Measurements from ENCODE around the gene RAD51AP2. TPM values are rescaled to one million over a fixed set of nuclear protein-coding genes. Genes with fewer than 3 reads are reported as not detected.
"Not testable (repeated sequence)": the region's sequence is repeated elsewhere in the genome, so short reads cannot be mapped to it uniquely, and the experiment has no call there.

Gene RAD51AP2
- not detected in 2 replicates for total RNA-seq

DNA sequence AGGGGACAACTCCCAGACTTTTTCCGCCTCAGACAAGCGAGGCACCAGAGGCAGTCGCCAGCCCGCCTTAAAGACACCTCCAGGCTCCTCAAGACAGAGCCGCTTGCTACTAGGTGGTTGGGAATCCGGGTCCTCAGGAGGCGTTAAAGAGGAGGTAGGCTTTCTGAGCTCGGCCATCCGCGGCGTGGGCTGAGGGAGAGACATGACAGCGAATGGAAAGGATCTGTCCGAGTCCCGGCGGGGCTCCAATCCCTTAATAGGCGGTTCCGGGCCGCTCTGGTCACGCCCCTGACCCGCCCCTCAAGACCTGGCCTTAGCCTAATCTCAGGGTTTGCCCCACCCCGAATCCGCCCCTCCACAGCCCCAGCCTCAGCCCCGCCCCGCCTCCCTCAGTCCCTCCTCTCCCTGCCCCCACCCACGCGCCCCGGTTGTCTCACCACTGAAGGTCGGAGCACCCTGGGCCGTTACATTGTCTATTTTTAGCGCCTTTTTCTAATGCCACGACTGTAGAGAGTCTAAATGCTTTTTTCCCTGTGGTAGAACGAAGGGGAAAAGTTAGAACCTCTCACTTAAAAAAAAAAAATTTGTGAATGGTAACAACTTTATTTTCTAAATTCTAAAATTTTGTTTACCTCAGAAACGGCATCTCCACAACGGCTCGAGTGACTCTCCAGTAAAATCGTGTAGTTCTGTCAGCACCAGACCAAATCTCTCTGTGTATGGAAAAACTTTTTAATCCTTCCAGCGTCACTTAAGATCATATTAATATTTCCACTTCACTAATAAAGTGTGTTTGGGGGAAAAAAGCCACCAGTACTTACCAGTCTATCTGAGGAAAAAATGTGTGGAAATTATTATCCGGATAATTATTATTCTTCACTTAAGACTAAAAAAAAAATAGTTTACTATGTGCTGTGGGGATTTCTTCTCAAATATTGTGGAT lies at the start of gene RAD51AP2:
TSS of gene RAD51AP2 (minus strand) at position 229 of the 943 bp plus-strand sequence. CDS start at position 204, 25 bp downstream.
- no peak for DNase-seq (ENCODE audit: low read depth, low spot score)

DNA sequence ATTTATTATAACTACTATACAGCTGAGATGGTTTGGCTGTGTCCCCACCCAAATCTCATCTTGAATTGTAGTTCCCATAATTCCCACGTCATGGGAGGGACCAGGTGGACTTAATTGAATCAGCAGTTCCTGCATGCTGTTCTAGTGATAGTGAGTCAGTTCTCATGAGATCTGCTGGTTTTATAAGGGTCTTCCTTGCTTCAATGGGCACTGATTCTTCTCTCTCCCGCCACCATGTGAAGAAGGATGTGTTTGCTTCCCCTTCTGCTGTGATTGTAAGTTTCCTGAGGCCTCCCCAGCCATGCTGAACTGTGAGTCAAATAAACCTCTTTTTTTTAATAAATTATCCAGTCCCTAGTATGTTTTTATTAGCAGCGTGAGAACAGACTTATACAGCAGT lies 47.5 kb upstream of the RAD51AP2 start:
- not testable (repeated sequence) for DNase-seq (ENCODE audit: low read depth, low spot score)

DNA sequence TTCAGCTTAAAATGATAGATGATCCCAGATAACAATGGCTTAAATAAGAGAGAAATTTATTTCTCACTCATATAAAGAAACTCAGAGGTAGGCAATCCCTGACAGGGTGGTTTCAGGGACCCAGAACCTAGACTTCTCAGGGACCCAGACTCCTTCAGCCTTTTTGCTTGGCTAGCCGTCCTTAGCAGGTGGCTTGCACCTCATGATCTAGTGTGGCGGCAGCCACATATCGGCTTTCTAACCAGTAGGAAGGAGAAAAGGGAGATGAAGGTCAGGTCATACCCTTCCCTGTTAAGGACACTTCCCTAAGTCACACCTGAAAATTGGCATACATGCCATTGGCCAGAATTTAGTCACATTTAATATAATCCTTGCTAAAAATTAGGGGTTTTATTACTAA lies 40.6 kb upstream of the RAD51AP2 start:
- DNase-seq (ENCODE audit: low read depth, low spot score), result no peak

DNA sequence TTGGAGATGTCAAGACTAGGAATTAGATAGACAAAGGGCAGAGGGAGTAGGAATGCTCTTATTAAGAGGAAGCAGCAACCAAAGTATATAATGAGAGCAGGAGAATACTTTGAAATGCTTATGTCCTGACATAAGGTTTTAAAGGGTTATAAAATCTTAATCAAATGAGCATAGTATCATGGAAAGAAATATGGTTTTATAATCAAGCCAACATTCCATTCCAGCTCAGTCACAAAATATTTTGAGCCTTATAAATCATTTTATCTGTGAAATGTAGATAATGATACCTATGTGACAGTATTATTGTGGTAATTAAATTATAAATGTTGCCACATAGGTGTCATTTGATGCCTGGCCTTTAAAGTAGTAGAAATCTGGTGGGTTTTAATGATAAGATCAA lies 39.8 kb upstream of the RAD51AP2 start:
- no peak for DNase-seq (ENCODE audit: low read depth, low spot score)

DNA sequence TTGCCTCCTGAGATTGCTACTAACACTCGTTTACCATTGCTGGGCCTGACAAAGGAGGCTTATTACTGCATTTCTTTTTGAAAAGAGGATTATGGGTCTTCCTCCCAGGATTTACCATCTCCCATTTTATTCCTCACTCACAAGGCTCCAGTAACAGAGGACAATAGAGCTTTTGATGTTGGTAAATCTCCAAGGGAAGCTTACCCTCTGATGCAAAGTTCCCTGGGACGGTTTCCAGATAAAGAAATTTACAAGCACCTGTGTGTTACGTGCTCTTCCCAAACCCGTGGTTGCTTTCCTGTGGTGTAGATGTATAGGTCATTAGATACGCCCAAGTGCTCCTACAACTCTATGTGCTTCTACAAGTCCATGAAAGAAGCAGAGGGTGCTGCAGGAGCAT lies 39.4 kb upstream of the RAD51AP2 start:
- DNase-seq (ENCODE audit: low read depth, low spot score), result no peak

DNA sequence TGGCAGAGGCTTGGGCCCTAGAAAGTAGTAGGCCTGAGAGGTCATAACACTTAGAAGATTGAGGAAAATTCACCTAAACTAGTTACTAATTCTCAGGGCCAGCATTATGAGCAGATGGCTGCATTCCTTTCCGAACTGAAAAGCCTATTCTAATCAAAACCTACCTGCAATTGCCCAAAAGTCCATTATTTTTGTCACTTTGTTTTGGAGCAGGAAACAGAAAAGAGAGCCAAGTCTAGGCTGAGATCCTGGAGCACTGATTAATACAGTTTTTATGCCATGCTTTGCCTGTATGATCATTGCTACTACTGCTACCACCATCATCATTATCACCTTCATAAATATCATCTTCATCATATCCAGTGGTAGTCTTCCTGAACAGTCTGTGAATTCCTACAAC lies 36.9 kb upstream of the RAD51AP2 start:
- no peak for DNase-seq (ENCODE audit: low read depth, low spot score)

DNA sequence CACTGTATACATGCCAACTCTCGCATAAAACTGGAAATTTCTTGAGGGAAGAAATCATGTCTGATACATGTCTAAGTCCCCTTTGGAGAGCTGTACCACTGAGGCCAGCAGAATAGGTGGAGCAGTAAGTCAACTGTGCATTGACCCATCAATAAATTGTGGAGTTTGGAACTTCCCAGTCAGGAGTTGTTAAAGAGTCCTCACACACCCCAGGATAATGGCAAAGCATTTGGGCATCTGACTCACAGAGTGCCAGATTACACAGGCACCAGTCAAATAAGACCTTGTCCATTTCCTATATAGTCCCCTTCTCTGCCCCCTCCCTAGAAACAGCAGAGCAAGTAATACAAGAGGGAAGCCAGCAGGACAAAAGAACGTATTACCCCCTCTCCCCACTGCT lies 32.7 kb upstream of the RAD51AP2 start:
- DNase-seq (ENCODE audit: low read depth, low spot score), result no peak

DNA sequence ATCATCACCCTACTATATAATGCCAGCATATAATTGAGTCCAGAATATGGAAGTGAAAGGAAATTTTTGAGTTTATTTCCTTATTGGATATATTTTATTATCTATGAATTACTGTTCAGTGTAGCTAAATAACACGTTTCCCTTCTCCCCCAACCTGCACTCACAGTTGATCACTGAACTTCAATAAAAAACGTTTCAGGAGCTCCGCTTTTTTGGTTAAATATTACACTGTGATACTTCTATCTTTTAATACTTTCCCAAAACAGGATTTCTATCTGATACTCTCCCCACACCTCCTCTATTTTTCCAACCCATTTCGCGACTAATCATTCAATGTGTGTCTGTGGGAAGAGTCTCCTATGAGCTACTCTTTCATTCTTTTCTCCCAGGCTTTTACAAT lies 29.5 kb upstream of the RAD51AP2 start:
- no peak for DNase-seq (ENCODE audit: low read depth, low spot score)

DNA sequence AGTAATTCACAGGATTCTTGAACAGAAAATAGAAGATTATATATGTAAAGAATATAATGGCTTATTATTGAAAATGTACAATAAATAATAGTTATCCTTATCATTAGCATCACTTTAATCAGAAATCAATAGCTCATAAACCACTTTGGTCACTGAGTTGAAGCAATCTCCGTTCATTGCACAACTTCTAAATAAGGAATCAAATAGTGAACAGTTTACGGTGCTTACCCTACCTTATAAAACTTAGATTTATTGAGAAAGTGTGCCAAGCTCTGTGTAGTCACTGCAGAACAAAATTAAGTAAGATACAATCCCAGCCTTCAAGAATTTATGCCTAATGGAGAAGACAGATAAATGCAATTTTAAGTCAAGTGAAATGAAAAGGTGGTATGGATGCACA lies 29.0 kb upstream of the RAD51AP2 start:
- DNase-seq (ENCODE audit: low read depth, low spot score), result no peak

DNA sequence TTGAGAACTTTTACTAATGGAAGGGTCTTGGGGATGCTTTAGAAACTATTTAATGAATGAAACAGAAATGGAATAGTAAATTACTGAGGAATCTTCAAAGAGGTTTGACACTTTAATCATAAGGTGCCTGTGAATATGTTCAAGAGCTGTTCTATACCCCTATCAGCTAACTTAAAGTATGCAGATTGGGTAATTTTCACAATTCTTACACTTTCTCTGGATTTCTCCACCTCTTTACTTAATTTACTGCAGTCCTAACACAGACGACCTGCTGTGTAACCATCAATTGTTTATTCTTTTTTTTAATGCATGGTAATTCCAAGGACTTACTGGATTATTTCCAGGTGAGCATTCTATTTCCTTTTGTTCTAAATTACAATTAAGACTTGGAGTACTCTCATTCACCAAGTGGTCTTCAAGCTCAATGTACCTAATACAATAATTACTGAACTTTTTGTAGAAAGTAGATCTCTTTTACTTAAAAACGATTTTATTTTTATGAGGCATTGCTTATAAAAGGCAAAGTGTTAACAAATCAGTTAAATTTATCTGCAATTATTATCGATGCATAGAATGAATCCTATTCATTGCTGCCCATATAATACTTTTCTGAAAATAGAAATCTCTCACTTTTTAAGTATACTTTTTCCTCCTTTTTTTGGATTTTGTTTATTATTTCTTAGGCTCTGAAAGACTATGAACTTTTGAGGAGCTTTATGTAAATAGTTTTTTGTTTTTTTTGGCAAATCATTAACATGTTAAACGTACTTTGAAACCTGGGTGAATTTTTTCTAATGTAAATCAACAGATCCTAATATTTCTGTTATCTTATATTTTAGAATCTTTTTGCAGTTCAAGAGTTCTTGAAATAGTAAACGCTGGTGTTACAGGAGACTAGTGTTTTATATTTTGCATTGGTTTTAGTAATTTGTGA lies 27.7 kb upstream of the RAD51AP2 start:
- no peak for DNase-seq (ENCODE audit: low read depth, low spot score)

DNA sequence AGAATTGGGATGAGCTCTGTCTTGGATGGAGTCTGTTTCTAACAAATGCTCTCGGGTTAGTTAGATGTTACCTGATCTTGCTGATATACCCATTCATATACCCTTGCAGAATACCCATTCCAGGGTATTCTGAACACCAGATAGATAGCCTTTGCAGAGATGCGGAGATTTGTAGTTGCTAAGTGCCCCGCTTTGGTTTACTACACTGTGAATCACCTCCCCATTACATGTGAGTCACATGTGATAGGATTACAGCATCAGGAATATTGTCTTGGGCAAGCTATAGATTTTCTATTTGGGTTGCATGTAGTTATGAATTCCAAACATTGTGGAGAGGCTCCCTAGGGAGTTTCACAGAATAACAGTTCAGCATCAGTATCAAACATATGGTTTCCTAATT lies 26.0 kb upstream of the RAD51AP2 start:
- DNase-seq (ENCODE audit: low read depth, low spot score), result no peak

DNA sequence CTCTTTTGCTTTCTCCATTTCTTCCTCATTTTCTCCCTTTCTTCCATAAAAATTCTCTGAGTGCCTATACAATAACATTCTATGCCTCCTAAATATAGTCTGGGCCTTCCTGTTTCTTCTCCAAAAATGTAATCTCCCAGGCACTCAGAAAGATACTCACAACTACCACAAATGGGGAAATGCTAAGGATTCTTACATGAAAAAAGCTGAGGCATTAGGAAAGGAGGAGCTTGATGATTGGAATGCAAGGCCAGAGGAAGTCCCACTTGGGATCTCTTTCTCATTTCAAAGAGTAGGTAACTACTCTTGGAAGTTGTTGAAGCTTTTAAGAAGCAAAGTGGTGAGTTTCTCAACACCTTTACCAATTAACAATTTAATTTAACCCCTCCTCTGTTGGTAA lies 25.6 kb upstream of the RAD51AP2 start:
- DNase-seq (ENCODE audit: low read depth, low spot score), result no peak

DNA sequence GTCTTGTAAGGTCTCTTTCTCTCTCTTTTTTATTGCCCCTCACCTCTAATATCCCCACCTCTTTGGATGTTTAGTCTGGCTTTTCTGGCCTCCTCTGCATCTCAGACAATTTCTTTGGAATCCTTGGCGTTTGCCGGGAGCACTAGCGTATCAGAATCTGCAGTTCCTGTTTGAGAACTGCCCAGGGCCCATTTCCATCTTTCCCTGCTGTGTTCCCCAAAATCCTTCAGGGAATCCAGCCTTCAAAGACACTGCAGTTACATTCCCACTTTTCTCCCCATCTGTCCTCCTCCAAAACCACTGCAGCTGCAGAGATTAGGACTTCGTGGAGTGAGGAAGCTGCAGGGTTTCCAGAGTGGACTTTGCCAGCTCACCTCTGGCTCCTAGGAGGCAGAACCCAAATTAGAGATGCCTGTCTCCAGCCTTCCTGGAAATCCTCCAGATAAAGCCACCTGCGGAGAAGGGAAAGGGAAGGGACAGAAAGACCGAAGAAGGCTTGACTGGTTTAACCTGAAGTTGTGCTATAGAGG lies 25.0 kb upstream of the RAD51AP2 start:
- DNase-seq (ENCODE audit: low read depth, low spot score), result no peak

DNA sequence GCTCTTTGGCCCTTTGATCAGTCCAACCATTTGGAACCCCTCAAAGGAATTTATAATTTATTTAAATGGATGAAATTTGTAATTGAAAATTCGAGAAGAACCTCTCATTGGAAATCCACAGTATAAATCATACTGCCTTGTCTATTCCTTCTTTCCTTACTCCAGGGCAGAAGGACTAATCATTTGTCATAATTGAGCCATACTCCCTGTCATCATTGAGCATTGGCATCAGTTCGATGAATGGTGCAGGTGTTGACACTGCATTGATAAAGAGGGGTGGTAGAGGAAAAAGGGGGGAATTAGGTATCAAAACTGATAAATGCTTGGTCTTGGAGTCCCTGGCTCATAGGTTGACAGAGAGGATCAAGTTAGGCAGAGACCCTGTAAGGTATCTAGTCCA lies 24.2 kb upstream of the RAD51AP2 start:
- DNase-seq (ENCODE audit: low read depth, low spot score), result no peak

DNA sequence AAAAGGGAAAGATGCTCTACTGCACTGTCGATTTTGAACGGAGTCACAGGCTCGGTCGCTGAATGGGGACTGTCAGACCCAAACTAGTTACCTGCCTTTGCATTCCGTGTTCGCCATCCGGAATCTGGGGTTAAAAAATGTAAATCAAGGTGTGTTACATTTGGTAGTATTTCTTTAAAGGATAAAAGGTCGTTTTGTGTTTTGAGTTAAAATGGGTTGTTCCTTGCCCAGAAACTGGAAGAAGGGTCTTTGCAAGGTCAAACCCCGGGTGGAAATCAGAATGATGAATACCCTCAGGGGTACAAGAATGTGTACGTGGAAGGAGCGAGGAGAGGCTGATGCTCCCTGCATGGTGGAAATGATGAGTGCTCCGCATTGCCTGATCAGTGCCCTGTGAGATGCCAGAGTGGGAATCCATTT lies 23.3 kb upstream of the RAD51AP2 start:
- DNase-seq (ENCODE audit: low read depth, low spot score), result no peak

DNA sequence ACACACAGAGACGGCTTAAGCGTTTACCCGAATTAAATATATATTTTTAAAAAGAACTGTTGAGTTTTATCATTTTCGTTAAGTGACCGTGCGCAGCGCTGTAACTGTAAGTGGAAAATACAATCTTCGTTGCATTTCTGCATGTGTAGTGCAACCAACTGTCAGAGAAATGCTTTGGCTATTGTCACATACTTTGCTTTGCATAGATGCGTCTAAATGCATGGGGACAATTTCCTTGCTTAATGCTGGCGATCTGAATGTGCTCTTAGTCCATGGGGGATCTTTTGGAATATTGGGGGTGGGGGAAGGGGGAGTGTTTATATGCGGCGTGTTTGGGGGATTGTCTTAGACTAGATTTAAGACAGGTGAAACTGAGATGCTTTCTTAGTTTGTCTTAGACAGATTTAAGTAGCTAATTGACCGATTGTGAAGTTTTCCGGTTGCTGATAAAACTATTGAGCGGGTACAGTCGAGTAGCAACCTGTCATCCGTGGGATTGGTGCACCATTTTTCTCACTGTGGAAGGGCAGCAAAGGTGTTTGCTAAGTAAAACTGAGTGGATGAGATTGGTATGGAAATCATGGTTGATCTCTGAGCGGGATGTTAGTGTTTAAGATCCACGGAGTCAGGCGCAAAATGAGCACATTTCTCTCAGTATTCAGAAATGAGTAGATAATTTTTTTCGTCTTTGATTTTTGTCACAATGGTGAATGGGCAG lies 22.7 kb upstream of the RAD51AP2 start:
- no peak for DNase-seq (ENCODE audit: low read depth, low spot score)

DNA sequence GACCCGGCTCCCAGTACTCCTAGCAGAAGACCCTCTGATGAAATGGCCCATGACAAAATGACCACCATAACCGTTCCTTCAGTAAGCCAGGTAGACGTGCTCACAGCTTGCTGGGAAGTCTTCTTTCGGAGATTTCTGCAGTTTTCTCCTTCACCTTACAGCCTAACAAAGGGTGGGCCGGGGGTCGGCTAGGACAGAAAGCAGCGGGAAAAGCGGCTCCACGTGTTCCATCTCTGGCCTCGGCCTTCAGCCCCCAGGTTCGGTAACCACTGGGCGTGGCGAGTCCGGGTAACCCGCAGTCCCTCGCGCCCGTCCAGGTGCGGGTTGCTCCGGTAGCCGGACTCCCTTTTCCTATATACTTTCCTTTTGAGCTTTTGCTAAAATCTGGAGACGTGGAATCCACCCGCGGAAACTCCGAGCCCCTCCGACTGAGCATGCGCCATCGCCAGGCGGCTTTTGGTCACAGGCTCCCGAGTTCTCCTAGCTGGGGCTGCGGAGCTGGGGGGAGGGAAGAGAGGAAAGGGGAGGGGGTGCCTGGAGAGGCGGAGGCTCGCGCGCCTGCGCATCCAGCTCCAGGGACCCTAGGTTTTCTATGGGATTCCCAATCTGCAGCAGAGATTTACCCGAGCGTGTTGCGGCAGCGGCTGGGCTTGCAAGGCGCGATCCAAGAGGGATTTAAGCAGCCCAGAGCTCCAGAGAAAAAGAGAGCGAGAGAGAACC lies 22.0 kb upstream of the RAD51AP2 start, which contains the start of gene VSNL1:
TSS of gene VSNL1 (plus strand) at position 604 of the 720 bp plus-strand sequence. CDS start 51,379 bp downstream, outside the sequence.
- no peak for DNase-seq (ENCODE audit: low read depth, low spot score)

DNA sequence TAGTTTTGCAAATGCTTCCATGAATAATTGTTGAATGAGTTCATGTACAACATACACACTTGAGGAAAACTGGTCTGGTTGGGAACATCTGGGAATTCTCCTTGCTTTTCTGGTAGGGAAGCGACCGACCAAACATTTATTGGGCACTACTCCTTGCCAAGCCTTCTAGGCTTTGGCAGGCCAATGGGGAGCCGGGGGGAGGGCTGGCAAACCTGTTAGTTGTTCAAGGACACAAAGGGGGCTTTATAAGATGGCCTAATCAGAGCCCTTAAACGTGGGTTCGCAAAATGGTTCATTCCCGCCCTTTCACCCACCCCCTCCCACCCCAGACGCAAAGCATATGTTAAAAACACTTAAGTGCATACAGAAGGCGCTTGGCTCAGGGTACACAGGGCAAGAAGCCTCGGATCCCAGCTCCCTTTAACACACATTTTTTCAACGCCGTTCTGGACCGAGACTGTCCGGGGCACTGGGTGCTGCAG lies 21.4 kb upstream of the RAD51AP2 start:
- no peak for DNase-seq (ENCODE audit: low read depth, low spot score)

DNA sequence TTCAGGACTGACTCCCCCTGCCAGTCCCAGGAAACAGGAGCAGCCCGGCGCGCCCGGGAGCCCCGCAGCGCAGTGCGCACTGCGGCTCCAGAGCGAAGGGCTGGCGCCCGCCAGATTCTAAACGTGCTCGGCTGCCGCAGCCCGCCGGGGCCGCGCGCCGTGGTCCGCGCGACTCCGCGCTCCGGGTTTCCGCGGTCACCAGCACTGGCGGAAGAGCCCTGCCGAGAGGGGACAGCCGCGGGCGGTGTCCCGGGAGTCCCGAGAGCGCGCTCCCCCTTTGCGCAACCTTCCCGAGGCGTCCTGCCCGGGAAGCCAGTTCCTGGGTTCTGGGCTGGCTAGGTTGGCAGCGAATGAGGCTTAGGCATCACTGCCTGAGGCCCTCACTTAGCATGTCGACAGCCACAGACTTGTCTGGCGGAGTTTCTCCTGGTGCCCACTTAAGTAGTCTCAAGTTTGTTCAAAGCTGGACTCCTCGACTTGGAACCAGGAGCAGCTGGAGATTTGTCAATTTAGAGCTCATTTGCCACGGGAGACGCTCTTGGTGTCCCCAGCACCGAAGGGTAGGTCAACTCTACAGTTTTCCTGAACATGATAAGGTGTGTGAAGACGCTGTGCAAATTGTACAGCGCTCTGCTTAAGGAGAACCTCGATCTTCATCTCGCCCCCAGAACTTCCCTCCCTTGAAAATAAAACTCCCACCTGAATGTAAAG lies 20.8 kb upstream of the RAD51AP2 start:
- DNase-seq (ENCODE audit: low read depth, low spot score), result no peak
